GM12878 (cell line): ENCODE results near the gene FEN1. TPM values are rescaled to one million over a fixed set of nuclear protein-coding genes. Genes with fewer than 3 reads are reported as not detected.

ENCODE experiments used
- ATAC-seq: fragments of 200-7000 bp; cut with Tn5 transposase; 3 replicates; pipeline ENCODE4 v1.9.1; 2020; ENCODE audit warnings: mild to moderate bottlenecking, moderate library complexity
- BruUV-seq: library from RNA; stranded (reverse); fragments of 400-500 nt; replicated peaks from 2 replicates; lab custom pipeline; 2021; lab: Mats Ljungman, UMichigan
- CTCF ChIA-PET: fragments of 300-600 bp; sonication (Branson Sonifier 250); formaldehyde crosslinking; extraction: SDS; loops from one replicate; lab custom pipeline; 2021; ENCODE audit warnings: inconsistent platforms; lab: Yijun Ruan, JAX
- POLR2A ChIA-PET: fragments of 350-600 bp; formaldehyde crosslinking; extraction: SDS; loops from one replicate; lab custom pipeline; 2021; ENCODE audit warnings: inconsistent platforms; lab: Charles Lee
- RAD21 ChIA-PET: fragments of 300-600 bp; sonication (Branson Sonifier 250); formaldehyde crosslinking; loops from one replicate; lab custom pipeline; 2023; ENCODE audit warnings: antibody characterized with exemption; ENCODE audit not compliant: unreplicated experiment; lab: Charles Lee
- SMC1A ChIA-PET: fragments of 300-600 bp; sonication (Branson Sonifier 250); formaldehyde crosslinking; loops from one replicate; lab custom pipeline; 2023; ENCODE audit not compliant: unreplicated experiment, uncharacterized antibody; lab: Charles Lee
- DNase-seq: peaks from one replicate; pipeline ENCODE4 v3.0.0-alpha.2; 2011; ENCODE audit warnings: low read depth, low spot score
- FAIRE-seq: peaks from 3 replicates; lab custom pipeline; 2011; peaks lifted over from hg19 to GRCh38; lab: Jason Lieb, UNC
- H2AFZ ChIP-seq: 2 replicates; pipeline ENCODE4 v1.6.0; 2011; ENCODE audit warnings: low read depth, low read length, control low read depth; ENCODE audit not compliant: control insufficient read depth
- H3K27ac ChIP-seq: 2 replicates; pipeline ENCODE4 v1.5.1; 2011; ENCODE audit warnings: control low read depth; ENCODE audit not compliant: control insufficient read depth, insufficient read depth
- H3K27me3 ChIP-seq, 2 experiments: replicated peaks in 1 of 2; 2 replicates each; pipeline versions ENCODE4 v1.6.0 to v1.6.1; 2011; ENCODE audit warnings: low read length in 1 of 2; ENCODE audit not compliant: control insufficient read depth in 2 of 2, insufficient read depth in 2 of 2
- H3K36me3 ChIP-seq, 2 experiments: 2 replicates each; pipeline ENCODE4 v1.5.1; 2011; ENCODE audit warnings: low read length in 1 of 2; ENCODE audit not compliant: control insufficient read depth in 2 of 2, insufficient read depth in 2 of 2
- H3K4me1 ChIP-seq: 2 replicates; pipeline ENCODE4 v1.6.1; 2011; ENCODE audit warnings: mild to moderate bottlenecking, low read length, moderate library complexity, mixed read lengths; ENCODE audit not compliant: control insufficient read depth, insufficient read depth
- H3K4me2 ChIP-seq: 2 replicates; pipeline ENCODE4 v1.6.0; 2011; ENCODE audit warnings: control low read depth; ENCODE audit not compliant: control insufficient read depth, insufficient read depth
- H3K4me3 ChIP-seq: fragments of 200-600 bp; sonication (generic); 2 replicates; pipeline ENCODE4 v1.5.1; 2016
- H3K79me2 ChIP-seq: 2 replicates; pipeline ENCODE4 v1.6.0; 2011; ENCODE audit warnings: low read length; ENCODE audit not compliant: control insufficient read depth, insufficient read depth
- H3K9ac ChIP-seq: 2 replicates; pipeline ENCODE4 v1.8.0; 2011; ENCODE audit warnings: low read length, control low read depth, mixed read lengths; ENCODE audit not compliant: control insufficient read depth, insufficient read depth
- H3K9me3 ChIP-seq: replicated peaks from 3 replicates; pipeline ENCODE4 v1.5.1; 2011; ENCODE audit warnings: mild to moderate bottlenecking, low read length; ENCODE audit not compliant: control insufficient read depth, insufficient read depth
- H4K20me1 ChIP-seq: 2 replicates; pipeline ENCODE4 v1.6.0; 2011; ENCODE audit not compliant: control insufficient read depth, insufficient read depth
- ASH2L ChIP-seq: fragments of 300-600, 200-600 bp; sonication (generic); IDR thresholded peaks from 2 replicates; pipeline ENCODE4 v1.6.1; 2017; ENCODE audit warnings: low read depth, mild to moderate bottlenecking, borderline replicate concordance
- BRCA1 ChIP-seq: IDR thresholded peaks from 2 replicates; pipeline ENCODE4 v1.6.1; 2011; ENCODE audit warnings: low read depth, low read length, improper control_type of control experiment
- DPF2 ChIP-seq: fragments of 450-650 bp; IDR thresholded peaks from 2 replicates; pipeline ENCODE4 v1.6.1; 2017; ENCODE audit warnings: mild to moderate bottlenecking
- EZH2 ChIP-seq: IDR thresholded peaks from 2 replicates; pipeline ENCODE4 v1.6.1; 2012; ENCODE audit warnings: low read depth, mild to moderate bottlenecking, control low read depth, inconsistent platforms, low read length, borderline replicate concordance; ENCODE audit not compliant: control insufficient read depth
- IRF4 ChIP-seq: IDR thresholded peaks from 2 replicates; pipeline ENCODE4 v1.6.1; 2011; ENCODE audit warnings: low read depth, low read length
- LARP7 ChIP-seq: fragments of 450-650 bp; IDR thresholded peaks from 2 replicates; pipeline ENCODE4 v1.6.1; 2017; ENCODE audit warnings: mild to moderate bottlenecking
- NFYA ChIP-seq: IDR thresholded peaks from 2 replicates; pipeline ENCODE4 v1.6.1; 2011; ENCODE audit warnings: low read depth, mild to moderate bottlenecking, low read length, improper control_type of control experiment, borderline replicate concordance
- NR2F1 ChIP-seq: fragments of 450-650 bp; conservative IDR thresholded peaks from 2 replicates; pipeline ENCODE4 v1.6.1; 2017; ENCODE audit warnings: mild to moderate bottlenecking
- POU2F2 ChIP-seq: IDR thresholded peaks from 3 replicates; pipeline ENCODE4 v1.6.1; 2011; ENCODE audit warnings: low read depth, mild to moderate bottlenecking, low read length, borderline replicate concordance
- RCOR1 ChIP-seq: conservative IDR thresholded peaks from 2 replicates; pipeline ENCODE4 v1.6.1; 2012; ENCODE audit warnings: low read depth, low read length, improper control_type of control experiment
- TBL1XR1 ChIP-seq: IDR thresholded peaks from 2 replicates; pipeline ENCODE4 v1.6.1; 2012; ENCODE audit warnings: low read depth, low read length, improper control_type of control experiment
- YBX1 ChIP-seq: fragments of 450-650 bp; IDR thresholded peaks from 2 replicates; pipeline ENCODE4 v1.6.1; 2016; ENCODE audit warnings: antibody characterized with exemption
- ZSCAN29 ChIP-seq: fragments of 450-650 bp; IDR thresholded peaks from 2 replicates; pipeline ENCODE4 v1.6.1; 2017; ENCODE audit warnings: mild to moderate bottlenecking, moderate library complexity
- WGBS: methylation state at CpG from one replicate; pipeline ENCODE4 v1.1.6; 2016; ENCODE audit warnings: low lambda C conversion rate; ENCODE audit not compliant: insufficient replicate concordance, insufficient coverage; ENCODE audit errors: missing lambda C conversion rate; 5-methylcytosine and 5-hydroxymethylcytosine counted together
- in situ Hi-C: fragments of 300-500 bp; cut with MboI; formaldehyde crosslinking; loops from 9 replicates; pipeline ENCODE4 v1.14.3; 2018; ENCODE audit warnings: mixed read lengths
- intact Hi-C: fragments of 100-400 bp; cut with micrococcal nuclease; formaldehyde crosslinking; loops from one replicate; pipeline ENCODE4 v1.14.2; 2022; ENCODE audit not compliant: unreplicated experiment
- polyA plus RNA-seq, 11 experiments: library from polyadenylated mRNA; depleted of rRNA in 4 of 11; unstranded in 6 of 11; stranded (reverse) in 5 of 11; fragments of >200 nt; fragmentation: Nextera tagmentation in 4 of 11; fragmentation: Illumina TruSeq in 1 of 11; extraction: Ambion mirVana in 4 of 11; extraction: Trizol in 1 of 11; gene quantifications; 1 replicate in 1 of 11; 2 replicates in 10 of 11; pipeline versions ENCODE4 v1.2.1 to v1.2.3, GENCODE V29; 2011 to 2016; ENCODE audit warnings: inconsistent platforms in 2 of 11, missing spikeins in 2 of 11, low read depth in 1 of 11
- total RNA-seq, 4 experiments: library from RNA; depleted of rRNA in 3 of 4; stranded (reverse); fragments of >200 nt in 3 of 4; fragmentation: Illumina TruSeq in 1 of 4; extraction: Trizol in 1 of 4; gene quantifications; 2 replicates each; pipeline versions ENCODE4 v1.2.1 to v1.2.3, GENCODE V29; 2013 to 2021
- TF ChIP-seq, protein P1 (sequence below): IDR thresholded peaks from 2 replicates; pipeline ENCODE4 v1.6.1; 2012; ENCODE audit warnings: low read depth, low read length, improper control_type of control experiment
- TF ChIP-seq, protein P2 (sequence below): IDR thresholded peaks from 2 replicates; pipeline ENCODE4 v1.6.1; 2011; ENCODE audit warnings: low read depth, mild to moderate bottlenecking, low read length, moderate library complexity, borderline replicate concordance; ENCODE audit errors: extremely low read depth
- TF ChIP-seq, protein P3 (sequence below): fragments of 450-650 bp; IDR thresholded peaks from 2 replicates; pipeline ENCODE4 v1.6.1; 2017; ENCODE audit warnings: mild to moderate bottlenecking, moderate library complexity
- TF ChIP-seq, protein P4 (sequence below): fragments of 150-350 bp; IDR thresholded peaks from 2 replicates; pipeline ENCODE4 v1.6.1; 2016; ENCODE audit warnings: low read depth, low read length

Gene FEN1
- total and polyA plus RNA-seq, 10 of the 15 experiments (the other 5 are each of a cell fraction or from before 2014, with no cell fraction given): 54.8 to 282 (median 125) TPM

DNA sequence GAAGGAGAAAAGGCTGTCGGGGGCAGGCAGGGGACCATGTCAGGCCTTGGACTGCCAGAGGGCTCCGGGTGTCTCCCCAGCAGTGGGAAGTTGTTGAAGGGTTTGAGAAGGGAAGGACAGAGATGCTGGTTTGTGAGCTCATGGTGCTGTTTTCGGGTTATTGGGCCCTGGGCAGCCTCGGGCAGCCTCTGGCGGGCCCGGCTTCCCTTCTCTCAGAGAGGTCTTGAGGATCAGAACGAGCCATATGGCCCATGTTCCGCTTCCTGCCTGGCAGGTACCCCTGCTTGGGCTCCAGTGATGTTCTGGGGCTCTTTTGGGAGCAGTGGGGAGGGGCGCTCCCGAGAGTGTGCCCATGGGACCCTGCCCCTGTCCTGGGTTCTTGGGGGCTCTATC, 30.5 kb upstream of the FEN1 start:
- no peaks in the 10 kb centered on the region for H3K36me3 ChIP-seq
- ChIA-PET POLR2A (no interaction called here), CTCF (interaction anchor here (1.1 kb wide), 1 partner anchor 15 kb away, joined by 4 read pairs; no protein-coding TSS in a partner anchor), SMC1A (interaction anchor here (2.0 kb wide), 1 partner anchor 13 kb away, joined by 4 read pairs; no protein-coding TSS in a partner anchor), RAD21 (no interaction called here)
- no peaks in the 10 kb centered on the region for H3K9me3 ChIP-seq
- no peak overlapping the region for H3K4me3 ChIP-seq
- in situ Hi-C loops: no loop called here
- no peak overlapping the region for H3K27ac ChIP-seq
- 33% methylated on average over 8 of the region's 10 CpGs for WGBS
- no peak for DNase-seq
- TF ChIP-seq, protein P1, sequence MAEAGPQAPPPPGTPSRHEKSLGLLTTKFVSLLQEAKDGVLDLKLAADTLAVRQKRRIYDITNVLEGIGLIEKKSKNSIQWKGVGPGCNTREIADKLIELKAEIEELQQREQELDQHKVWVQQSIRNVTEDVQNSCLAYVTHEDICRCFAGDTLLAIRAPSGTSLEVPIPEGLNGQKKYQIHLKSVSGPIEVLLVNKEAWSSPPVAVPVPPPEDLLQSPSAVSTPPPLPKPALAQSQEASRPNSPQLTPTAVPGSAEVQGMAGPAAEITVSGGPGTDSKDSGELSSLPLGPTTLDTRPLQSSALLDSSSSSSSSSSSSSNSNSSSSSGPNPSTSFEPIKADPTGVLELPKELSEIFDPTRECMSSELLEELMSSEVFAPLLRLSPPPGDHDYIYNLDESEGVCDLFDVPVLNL: no peak
- TF ChIP-seq ASH2L: no peak
- TF ChIP-seq, protein P2, sequence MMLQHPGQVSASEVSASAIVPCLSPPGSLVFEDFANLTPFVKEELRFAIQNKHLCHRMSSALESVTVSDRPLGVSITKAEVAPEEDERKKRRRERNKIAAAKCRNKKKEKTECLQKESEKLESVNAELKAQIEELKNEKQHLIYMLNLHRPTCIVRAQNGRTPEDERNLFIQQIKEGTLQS: no peak
- TF ChIP-seq, protein P3, sequence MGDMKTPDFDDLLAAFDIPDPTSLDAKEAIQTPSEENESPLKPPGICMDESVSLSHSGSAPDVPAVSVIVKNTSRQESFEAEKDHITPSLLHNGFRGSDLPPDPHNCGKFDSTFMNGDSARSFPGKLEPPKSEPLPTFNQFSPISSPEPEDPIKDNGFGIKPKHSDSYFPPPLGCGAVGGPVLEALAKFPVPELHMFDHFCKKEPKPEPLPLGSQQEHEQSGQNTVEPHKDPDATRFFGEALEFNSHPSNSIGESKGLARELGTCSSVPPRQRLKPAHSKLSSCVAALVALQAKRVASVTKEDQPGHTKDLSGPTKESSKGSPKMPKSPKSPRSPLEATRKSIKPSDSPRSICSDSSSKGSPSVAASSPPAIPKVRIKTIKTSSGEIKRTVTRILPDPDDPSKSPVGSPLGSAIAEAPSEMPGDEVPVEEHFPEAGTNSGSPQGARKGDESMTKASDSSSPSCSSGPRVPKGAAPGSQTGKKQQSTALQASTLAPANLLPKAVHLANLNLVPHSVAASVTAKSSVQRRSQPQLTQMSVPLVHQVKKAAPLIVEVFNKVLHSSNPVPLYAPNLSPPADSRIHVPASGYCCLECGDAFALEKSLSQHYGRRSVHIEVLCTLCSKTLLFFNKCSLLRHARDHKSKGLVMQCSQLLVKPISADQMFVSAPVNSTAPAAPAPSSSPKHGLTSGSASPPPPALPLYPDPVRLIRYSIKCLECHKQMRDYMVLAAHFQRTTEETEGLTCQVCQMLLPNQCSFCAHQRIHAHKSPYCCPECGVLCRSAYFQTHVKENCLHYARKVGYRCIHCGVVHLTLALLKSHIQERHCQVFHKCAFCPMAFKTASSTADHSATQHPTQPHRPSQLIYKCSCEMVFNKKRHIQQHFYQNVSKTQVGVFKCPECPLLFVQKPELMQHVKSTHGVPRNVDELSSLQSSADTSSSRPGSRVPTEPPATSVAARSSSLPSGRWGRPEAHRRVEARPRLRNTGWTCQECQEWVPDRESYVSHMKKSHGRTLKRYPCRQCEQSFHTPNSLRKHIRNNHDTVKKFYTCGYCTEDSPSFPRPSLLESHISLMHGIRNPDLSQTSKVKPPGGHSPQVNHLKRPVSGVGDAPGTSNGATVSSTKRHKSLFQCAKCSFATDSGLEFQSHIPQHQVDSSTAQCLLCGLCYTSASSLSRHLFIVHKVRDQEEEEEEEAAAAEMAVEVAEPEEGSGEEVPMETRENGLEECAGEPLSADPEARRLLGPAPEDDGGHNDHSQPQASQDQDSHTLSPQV: no peak
- no peak for TF ChIP-seq LARP7
- no peak for TF ChIP-seq POU2F2
- no peak for TF ChIP-seq NR2F1
- no peak for TF ChIP-seq BRCA1
- TF ChIP-seq RCOR1: no peak
- no peak for TF ChIP-seq TBL1XR1
- TF ChIP-seq EZH2: no peak
- TF ChIP-seq DPF2: no peak
- TF ChIP-seq ZSCAN29: no peak
- no peak for TF ChIP-seq NFYA
- TF ChIP-seq YBX1: no peak
- TF ChIP-seq, protein P4, sequence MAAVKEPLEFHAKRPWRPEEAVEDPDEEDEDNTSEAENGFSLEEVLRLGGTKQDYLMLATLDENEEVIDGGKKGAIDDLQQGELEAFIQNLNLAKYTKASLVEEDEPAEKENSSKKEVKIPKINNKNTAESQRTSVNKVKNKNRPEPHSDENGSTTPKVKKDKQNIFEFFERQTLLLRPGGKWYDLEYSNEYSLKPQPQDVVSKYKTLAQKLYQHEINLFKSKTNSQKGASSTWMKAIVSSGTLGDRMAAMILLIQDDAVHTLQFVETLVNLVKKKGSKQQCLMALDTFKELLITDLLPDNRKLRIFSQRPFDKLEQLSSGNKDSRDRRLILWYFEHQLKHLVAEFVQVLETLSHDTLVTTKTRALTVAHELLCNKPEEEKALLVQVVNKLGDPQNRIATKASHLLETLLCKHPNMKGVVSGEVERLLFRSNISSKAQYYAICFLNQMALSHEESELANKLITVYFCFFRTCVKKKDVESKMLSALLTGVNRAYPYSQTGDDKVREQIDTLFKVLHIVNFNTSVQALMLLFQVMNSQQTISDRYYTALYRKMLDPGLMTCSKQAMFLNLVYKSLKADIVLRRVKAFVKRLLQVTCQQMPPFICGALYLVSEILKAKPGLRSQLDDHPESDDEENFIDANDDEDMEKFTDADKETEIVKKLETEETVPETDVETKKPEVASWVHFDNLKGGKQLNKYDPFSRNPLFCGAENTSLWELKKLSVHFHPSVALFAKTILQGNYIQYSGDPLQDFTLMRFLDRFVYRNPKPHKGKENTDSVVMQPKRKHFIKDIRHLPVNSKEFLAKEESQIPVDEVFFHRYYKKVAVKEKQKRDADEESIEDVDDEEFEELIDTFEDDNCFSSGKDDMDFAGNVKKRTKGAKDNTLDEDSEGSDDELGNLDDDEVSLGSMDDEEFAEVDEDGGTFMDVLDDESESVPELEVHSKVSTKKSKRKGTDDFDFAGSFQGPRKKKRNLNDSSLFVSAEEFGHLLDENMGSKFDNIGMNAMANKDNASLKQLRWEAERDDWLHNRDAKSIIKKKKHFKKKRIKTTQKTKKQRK: no peak
- TF ChIP-seq IRF4: no peak
- H3K4me1 ChIP-seq: peaks cover 2% of the 10 kb centered on the region; the same call in 1 of the 2 replicates
- ATAC-seq: no peak
- H3K27me3 ChIP-seq: no peaks in the 10 kb centered on the region
- H2AFZ ChIP-seq: no peak overlapping the region
- no TSS peak for BruUV-seq
- FAIRE-seq: no peak
- intact Hi-C loops: no loop called here
- H3K79me2 ChIP-seq: no peaks in the 10 kb centered on the region
- H4K20me1 ChIP-seq: no peaks in the 10 kb centered on the region
- no peak overlapping the region for H3K4me2 ChIP-seq
- H3K9ac ChIP-seq: no peak overlapping the region
